Measurements from ENCODE around the gene NCOA4.

NCOA4 gene

DNA sequence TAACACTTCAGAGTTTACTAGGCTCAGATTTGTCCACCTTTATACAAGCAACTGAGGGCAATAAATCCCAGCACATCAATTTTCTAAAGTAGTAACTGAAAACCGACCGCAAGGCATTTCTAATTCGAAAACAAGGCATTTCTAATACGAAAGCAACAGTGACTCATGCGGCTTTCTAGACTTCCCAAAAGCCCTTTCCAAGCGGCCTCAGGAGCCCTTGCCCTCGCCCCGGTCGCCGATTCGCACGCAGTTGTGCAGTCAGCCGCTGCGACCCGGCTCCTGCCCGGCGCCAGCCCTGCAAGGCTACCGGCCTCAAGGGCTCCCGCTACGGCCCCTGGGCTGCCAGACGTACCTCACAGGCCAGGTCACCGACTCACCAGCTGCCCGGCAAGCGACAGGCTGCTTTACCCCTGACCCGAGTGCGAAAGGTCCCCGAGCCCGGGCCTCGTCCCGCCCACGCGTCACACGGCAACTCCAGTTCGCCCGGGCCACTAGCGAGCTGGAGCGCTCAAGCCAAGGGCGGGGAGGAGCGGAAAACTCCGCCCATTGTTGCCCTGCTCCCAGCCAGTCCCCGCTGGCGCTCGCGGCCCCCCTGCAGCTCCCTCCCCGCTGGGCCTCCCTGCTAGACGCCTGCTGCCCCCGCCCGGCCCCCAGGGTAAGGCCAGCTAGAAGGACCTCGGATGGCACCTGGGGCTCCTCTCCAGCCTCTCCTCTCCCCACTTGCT, 7.3 kb downstream of the NCOA4 start (continued):
- TF ChIP-seq ZNF76 (tag by site-specific recombination; IDR thresholded peaks at IDR 0.05; ENCODE audit: borderline replicate concordance, low read depth): peak; percentile 84
- no peak for TF ChIP-seq ZNF146 (tag by site-specific recombination; IDR thresholded peaks at IDR 0.05)
- TF ChIP-seq ZBTB21 (tag by site-specific recombination; IDR thresholded peaks at IDR 0.05): no peak
- no peak for TF ChIP-seq ZNF48 (tag by site-specific recombination; IDR thresholded peaks at IDR 0.05)
- no peak for TF ChIP-seq SETDB1 (IDR thresholded peaks at IDR 0.05; ENCODE audit: insufficient read length, low read length)
- TF ChIP-seq ZSCAN4 (tag by site-specific recombination; IDR thresholded peaks at IDR 0.05): no peak
- peak; percentile 71 for TF ChIP-seq ZBTB17 (tag by site-specific recombination; IDR thresholded peaks at IDR 0.05)
- TF ChIP-seq PRDM1 (tag by site-specific recombination; IDR thresholded peaks at IDR 0.05): peak; percentile 73
- TF ChIP-seq SCRT2 (tag by site-specific recombination; IDR thresholded peaks at IDR 0.05): 0 out of 2 replicates have a peak, but pooled peaks have one; percentile 34
- TF ChIP-seq ZBTB48 (tag by site-specific recombination; IDR thresholded peaks at IDR 0.05): peak; percentile 94
- TF ChIP-seq ZNF2 (tag by site-specific recombination; IDR thresholded peaks at IDR 0.05): peak; percentile 84
- TF ChIP-seq ZNF169 (tag by site-specific recombination; IDR thresholded peaks at IDR 0.05): no peak
- TF ChIP-seq ZNF121 (tag by site-specific recombination; IDR thresholded peaks at IDR 0.05): no peak
- TF ChIP-seq ZNF366 (tag by site-specific recombination; conservative IDR thresholded peaks at IDR 0.05): no peak
- TF ChIP-seq ZNF704 (tag by site-specific recombination; IDR thresholded peaks at IDR 0.05): no peak
- no peak for TF ChIP-seq ZNF37A (tag by site-specific recombination; IDR thresholded peaks at IDR 0.05)
- no peak for TF ChIP-seq PBX3 (CRISPR knock-in tag; IDR thresholded peaks at IDR 0.05)
- no peak for TF ChIP-seq ZNF16 (tag by site-specific recombination; IDR thresholded peaks at IDR 0.05; ENCODE audit: low read depth)
- TF ChIP-seq, protein P1, sequence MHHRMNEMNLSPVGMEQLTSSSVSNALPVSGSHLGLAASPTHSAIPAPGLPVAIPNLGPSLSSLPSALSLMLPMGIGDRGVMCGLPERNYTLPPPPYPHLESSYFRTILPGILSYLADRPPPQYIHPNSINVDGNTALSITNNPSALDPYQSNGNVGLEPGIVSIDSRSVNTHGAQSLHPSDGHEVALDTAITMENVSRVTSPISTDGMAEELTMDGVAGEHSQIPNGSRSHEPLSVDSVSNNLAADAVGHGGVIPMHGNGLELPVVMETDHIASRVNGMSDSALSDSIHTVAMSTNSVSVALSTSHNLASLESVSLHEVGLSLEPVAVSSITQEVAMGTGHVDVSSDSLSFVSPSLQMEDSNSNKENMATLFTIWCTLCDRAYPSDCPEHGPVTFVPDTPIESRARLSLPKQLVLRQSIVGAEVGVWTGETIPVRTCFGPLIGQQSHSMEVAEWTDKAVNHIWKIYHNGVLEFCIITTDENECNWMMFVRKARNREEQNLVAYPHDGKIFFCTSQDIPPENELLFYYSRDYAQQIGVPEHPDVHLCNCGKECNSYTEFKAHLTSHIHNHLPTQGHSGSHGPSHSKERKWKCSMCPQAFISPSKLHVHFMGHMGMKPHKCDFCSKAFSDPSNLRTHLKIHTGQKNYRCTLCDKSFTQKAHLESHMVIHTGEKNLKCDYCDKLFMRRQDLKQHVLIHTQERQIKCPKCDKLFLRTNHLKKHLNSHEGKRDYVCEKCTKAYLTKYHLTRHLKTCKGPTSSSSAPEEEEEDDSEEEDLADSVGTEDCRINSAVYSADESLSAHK (tag by site-specific recombination; IDR thresholded peaks at IDR 0.05): no peak
- no peak for TF ChIP-seq ZNF654 (tag by site-specific recombination; IDR thresholded peaks at IDR 0.05; ENCODE audit: low read depth)
- TF ChIP-seq, protein P2, sequence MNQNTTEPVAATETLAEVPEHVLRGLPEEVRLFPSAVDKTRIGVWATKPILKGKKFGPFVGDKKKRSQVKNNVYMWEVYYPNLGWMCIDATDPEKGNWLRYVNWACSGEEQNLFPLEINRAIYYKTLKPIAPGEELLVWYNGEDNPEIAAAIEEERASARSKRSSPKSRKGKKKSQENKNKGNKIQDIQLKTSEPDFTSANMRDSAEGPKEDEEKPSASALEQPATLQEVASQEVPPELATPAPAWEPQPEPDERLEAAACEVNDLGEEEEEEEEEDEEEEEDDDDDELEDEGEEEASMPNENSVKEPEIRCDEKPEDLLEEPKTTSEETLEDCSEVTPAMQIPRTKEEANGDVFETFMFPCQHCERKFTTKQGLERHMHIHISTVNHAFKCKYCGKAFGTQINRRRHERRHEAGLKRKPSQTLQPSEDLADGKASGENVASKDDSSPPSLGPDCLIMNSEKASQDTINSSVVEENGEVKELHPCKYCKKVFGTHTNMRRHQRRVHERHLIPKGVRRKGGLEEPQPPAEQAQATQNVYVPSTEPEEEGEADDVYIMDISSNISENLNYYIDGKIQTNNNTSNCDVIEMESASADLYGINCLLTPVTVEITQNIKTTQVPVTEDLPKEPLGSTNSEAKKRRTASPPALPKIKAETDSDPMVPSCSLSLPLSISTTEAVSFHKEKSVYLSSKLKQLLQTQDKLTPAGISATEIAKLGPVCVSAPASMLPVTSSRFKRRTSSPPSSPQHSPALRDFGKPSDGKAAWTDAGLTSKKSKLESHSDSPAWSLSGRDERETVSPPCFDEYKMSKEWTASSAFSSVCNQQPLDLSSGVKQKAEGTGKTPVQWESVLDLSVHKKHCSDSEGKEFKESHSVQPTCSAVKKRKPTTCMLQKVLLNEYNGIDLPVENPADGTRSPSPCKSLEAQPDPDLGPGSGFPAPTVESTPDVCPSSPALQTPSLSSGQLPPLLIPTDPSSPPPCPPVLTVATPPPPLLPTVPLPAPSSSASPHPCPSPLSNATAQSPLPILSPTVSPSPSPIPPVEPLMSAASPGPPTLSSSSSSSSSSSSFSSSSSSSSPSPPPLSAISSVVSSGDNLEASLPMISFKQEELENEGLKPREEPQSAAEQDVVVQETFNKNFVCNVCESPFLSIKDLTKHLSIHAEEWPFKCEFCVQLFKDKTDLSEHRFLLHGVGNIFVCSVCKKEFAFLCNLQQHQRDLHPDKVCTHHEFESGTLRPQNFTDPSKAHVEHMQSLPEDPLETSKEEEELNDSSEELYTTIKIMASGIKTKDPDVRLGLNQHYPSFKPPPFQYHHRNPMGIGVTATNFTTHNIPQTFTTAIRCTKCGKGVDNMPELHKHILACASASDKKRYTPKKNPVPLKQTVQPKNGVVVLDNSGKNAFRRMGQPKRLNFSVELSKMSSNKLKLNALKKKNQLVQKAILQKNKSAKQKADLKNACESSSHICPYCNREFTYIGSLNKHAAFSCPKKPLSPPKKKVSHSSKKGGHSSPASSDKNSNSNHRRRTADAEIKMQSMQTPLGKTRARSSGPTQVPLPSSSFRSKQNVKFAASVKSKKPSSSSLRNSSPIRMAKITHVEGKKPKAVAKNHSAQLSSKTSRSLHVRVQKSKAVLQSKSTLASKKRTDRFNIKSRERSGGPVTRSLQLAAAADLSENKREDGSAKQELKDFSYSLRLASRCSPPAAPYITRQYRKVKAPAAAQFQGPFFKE (tag by site-specific recombination; IDR thresholded peaks at IDR 0.05; ENCODE audit: borderline replicate concordance): no peak
- TF ChIP-seq GLIS1 (tag by site-specific recombination; IDR thresholded peaks at IDR 0.05): peak; percentile 92
- TF ChIP-seq ZBTB20 (tag by site-specific recombination; IDR thresholded peaks at IDR 0.05): peak; percentile 81; the same call in 1 of the 2 replicates
- TF ChIP-seq, protein P3, sequence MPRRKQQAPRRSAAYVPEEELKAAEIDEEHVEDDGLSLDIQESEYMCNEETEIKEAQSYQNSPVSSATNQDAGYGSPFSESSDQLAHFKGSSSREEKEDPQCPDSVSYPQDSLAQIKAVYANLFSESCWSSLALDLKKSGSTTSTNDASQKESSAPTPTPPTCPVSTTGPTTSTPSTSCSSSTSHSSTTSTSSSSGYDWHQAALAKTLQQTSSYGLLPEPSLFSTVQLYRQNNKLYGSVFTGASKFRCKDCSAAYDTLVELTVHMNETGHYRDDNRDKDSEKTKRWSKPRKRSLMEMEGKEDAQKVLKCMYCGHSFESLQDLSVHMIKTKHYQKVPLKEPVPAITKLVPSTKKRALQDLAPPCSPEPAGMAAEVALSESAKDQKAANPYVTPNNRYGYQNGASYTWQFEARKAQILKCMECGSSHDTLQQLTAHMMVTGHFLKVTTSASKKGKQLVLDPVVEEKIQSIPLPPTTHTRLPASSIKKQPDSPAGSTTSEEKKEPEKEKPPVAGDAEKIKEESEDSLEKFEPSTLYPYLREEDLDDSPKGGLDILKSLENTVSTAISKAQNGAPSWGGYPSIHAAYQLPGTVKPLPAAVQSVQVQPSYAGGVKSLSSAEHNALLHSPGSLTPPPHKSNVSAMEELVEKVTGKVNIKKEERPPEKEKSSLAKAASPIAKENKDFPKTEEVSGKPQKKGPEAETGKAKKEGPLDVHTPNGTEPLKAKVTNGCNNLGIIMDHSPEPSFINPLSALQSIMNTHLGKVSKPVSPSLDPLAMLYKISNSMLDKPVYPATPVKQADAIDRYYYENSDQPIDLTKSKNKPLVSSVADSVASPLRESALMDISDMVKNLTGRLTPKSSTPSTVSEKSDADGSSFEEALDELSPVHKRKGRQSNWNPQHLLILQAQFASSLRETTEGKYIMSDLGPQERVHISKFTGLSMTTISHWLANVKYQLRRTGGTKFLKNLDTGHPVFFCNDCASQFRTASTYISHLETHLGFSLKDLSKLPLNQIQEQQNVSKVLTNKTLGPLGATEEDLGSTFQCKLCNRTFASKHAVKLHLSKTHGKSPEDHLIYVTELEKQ (tag by site-specific recombination; IDR thresholded peaks at IDR 0.05; ENCODE audit: borderline replicate concordance): no peak
- TF ChIP-seq ZNF777 (tag by site-specific recombination; IDR thresholded peaks at IDR 0.05; ENCODE audit: borderline replicate concordance): no peak
